HEK293T (cell line): ENCODE data around the gene CCKAR.

Source experiments
- BHLHE40 ChIP-seq: fragments of 450-650 bp; IDR thresholded peaks from 2 replicates; pipeline ENCODE4 v1.6.1; 2016; ENCODE audit warnings: mild to moderate bottlenecking, moderate library complexity, borderline replicate concordance
- CTBP1 ChIP-seq: fragments of 450-650 bp; IDR thresholded peaks from 2 replicates; pipeline ENCODE4 v1.6.1; 2016; ENCODE audit warnings: borderline replicate concordance
- ELF4 ChIP-seq: fragments of 450-650 bp; IDR thresholded peaks from 2 replicates; pipeline ENCODE4 v1.6.1; 2017; ENCODE audit warnings: antibody characterized with exemption
- FOXA1 ChIP-seq: fragments of 450-650 bp; IDR thresholded peaks from 2 replicates; pipeline ENCODE4 v1.6.1; 2016; ENCODE audit warnings: mild to moderate bottlenecking
- FOXM1 ChIP-seq: fragments of 450-650 bp; IDR thresholded peaks from 2 replicates; pipeline ENCODE4 v1.6.1; 2017; ENCODE audit warnings: mild to moderate bottlenecking, borderline replicate concordance
- HDGF ChIP-seq: fragments of 450-650 bp; IDR thresholded peaks from 2 replicates; pipeline ENCODE4 v1.6.1; 2017; ENCODE audit warnings: antibody characterized with exemption, borderline replicate concordance
- L3MBTL2 ChIP-seq: fragments of 450-650 bp; conservative IDR thresholded peaks from 2 replicates; pipeline ENCODE4 v1.6.1; 2016; ENCODE audit warnings: mild to moderate bottlenecking
- NFRKB ChIP-seq: fragments of 450-650 bp; IDR thresholded peaks from 2 replicates; pipeline ENCODE4 v1.6.1; 2016; ENCODE audit warnings: mild to moderate bottlenecking, moderate library complexity
- SP1 ChIP-seq: fragments of 450-650 bp; IDR thresholded peaks from 2 replicates; pipeline ENCODE4 v1.6.1; 2017
- TARDBP ChIP-seq: fragments of 450-650 bp; IDR thresholded peaks from 2 replicates; pipeline ENCODE4 v1.6.1; 2016
- TF ChIP-seq, protein P1 (sequence below): fragments of 450-650 bp; IDR thresholded peaks from 2 replicates; pipeline ENCODE4 v1.6.1; 2016

GRCh38 chr4:26452565-26453531, 37.4 kb downstream of the CCKAR start:
- no peak for TF ChIP-seq ELF4
- no peak for TF ChIP-seq FOXA1
- TF ChIP-seq TARDBP: no peak
- no peak for TF ChIP-seq CTBP1
- no peak for TF ChIP-seq BHLHE40
- TF ChIP-seq FOXM1: no peak
- TF ChIP-seq L3MBTL2: no peak
- TF ChIP-seq SP1: no peak
- TF ChIP-seq, protein P1, sequence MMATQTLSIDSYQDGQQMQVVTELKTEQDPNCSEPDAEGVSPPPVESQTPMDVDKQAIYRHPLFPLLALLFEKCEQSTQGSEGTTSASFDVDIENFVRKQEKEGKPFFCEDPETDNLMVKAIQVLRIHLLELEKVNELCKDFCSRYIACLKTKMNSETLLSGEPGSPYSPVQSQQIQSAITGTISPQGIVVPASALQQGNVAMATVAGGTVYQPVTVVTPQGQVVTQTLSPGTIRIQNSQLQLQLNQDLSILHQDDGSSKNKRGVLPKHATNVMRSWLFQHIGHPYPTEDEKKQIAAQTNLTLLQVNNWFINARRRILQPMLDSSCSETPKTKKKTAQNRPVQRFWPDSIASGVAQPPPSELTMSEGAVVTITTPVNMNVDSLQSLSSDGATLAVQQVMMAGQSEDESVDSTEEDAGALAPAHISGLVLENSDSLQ: no peak
- TF ChIP-seq NFRKB: no peak
- no peak for TF ChIP-seq HDGF
